PC-9 (cell line): ENCODE results near the gene SPINK4. TPM values are rescaled to one million over a fixed set of nuclear protein-coding genes. Genes with fewer than 3 reads are reported as not detected.

Experiments used
- BruUV-seq: library from RNA; stranded (reverse); fragments of 400-500 nt; replicated peaks from 2 replicates; lab custom pipeline; 2021; lab: Mats Ljungman, UMichigan
- CTCF ChIA-PET: fragments of 300-600 bp; sonication (Branson Sonifier 250); formaldehyde crosslinking; loops from one replicate; lab custom pipeline; 2022; ENCODE audit warnings: antibody characterized with exemption; lab: Charles Lee
- POLR2A ChIA-PET: fragments of 300-600 bp; sonication (Branson Sonifier 250); formaldehyde crosslinking; loops from one replicate; lab custom pipeline; 2022; ENCODE audit warnings: antibody characterized with exemption; ENCODE audit not compliant: unreplicated experiment; lab: Charles Lee
- DNase-seq, 2 experiments: peaks; one replicate each; pipeline versions ENCODE4 v3.0.0 to v3.0.0-alpha.2; 2015 to 2022; ENCODE audit warnings: mixed read lengths in 1 of 2
- H2AFZ ChIP-seq: fragments of 200-600 bp; sonication (generic); 2 replicates; pipeline ENCODE4 v1.8.1; 2017; ENCODE audit warnings: antibody characterized with exemption
- H3F3A ChIP-seq: fragments of 200-600 bp; sonication (generic); 2 replicates; pipeline ENCODE4 v1.8.1; 2017; ENCODE audit warnings: antibody characterized with exemption, mild to moderate bottlenecking, low read depth; ENCODE audit not compliant: insufficient read depth
- H3K27ac ChIP-seq: fragments of 200-600 bp; sonication (generic); 2 replicates; pipeline ENCODE4 v1.6.1; 2016; ENCODE audit warnings: mixed run types
- H3K27me3 ChIP-seq: fragments of 200-600 bp; sonication (generic); 2 replicates; pipeline ENCODE4 v1.6.1; 2016; ENCODE audit warnings: low read depth, mixed run types; ENCODE audit not compliant: insufficient read depth
- H3K36me3 ChIP-seq: fragments of 200-600 bp; sonication (generic); 2 replicates; pipeline ENCODE4 v1.6.1; 2016; ENCODE audit warnings: low read depth, mixed run types
- H3K4me1 ChIP-seq: fragments of 200-600 bp; sonication (generic); replicated peaks from 2 replicates; pipeline ENCODE4 v1.6.1; 2016; ENCODE audit warnings: mixed run types; ENCODE audit not compliant: insufficient read depth
- H3K4me2 ChIP-seq: fragments of 200-600 bp; sonication (generic); 2 replicates; pipeline ENCODE4 v1.6.1; 2017; ENCODE audit warnings: mixed run types
- H3K4me3 ChIP-seq: fragments of 200-600 bp; sonication (generic); 2 replicates; pipeline ENCODE4 v1.6.1; 2016; ENCODE audit warnings: mixed run types
- H3K79me2 ChIP-seq: fragments of 200-600 bp; sonication (generic); 2 replicates; pipeline ENCODE4 v1.6.1; 2017; ENCODE audit warnings: low read depth, mixed run types
- H3K9me2 ChIP-seq: fragments of 200-600 bp; sonication (generic); 2 replicates; pipeline ENCODE4 v1.8.1; 2017; ENCODE audit warnings: mild to moderate bottlenecking; ENCODE audit not compliant: insufficient read depth
- H3K9me3 ChIP-seq: fragments of 200-600 bp; sonication (generic); 2 replicates; pipeline ENCODE4 v1.8.1; 2016; ENCODE audit warnings: low read depth; ENCODE audit not compliant: insufficient read depth
- H4K20me1 ChIP-seq: fragments of 200-600 bp; sonication (generic); 2 replicates; pipeline ENCODE4 v1.8.1; 2017; ENCODE audit not compliant: insufficient read depth
- CTCF ChIP-seq: fragments of 200-600 bp; sonication (generic); conservative IDR thresholded peaks from 2 replicates; pipeline ENCODE4 v1.6.1; 2017; ENCODE audit warnings: mixed run types, antibody characterized with exemption, mild to moderate bottlenecking, moderate library complexity
- EZH2 ChIP-seq: fragments of 200-600 bp; sonication (generic); IDR thresholded peaks from 2 replicates; pipeline ENCODE4 v1.8.0; 2017; ENCODE audit warnings: antibody characterized with exemption, low read depth
- intact Hi-C: fragments of 100-400 bp; cut with micrococcal nuclease; formaldehyde crosslinking; loops from one replicate; pipeline ENCODE4 v1.10.0; 2022; ENCODE audit not compliant: unreplicated experiment
- total RNA-seq: library from RNA; stranded (reverse); gene quantifications from 2 replicates; pipeline ENCODE4 v1.2.3, GENCODE V29; 2021

SPINK4 gene
- total RNA-seq, 1 experiment from 2014 or later: not detected

DNA sequence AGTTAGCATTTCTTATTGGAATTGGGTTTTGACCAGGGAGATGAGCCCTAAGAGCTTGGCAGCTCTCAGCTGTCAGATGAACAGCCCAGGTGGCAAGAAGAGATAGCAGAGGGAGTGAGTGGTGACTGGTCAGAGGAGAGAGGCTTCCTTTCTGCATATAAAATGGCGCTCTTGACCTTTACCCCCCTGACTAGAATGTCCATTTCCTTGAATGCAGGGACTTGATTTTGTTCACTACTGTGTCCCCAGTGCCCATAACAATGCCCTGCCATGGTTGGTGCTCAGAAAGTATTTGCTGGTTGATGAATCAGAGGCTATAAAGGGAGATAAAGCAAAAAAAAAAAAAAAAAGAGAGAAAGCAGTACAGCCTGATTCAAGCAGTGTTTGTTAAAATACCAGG lies 32.1 kb downstream of the SPINK4 start:
- Histone ChIP-seq H3K27ac (no peak overlapping the region), H3K4me1 (no peaks in the 10 kb centered on the region), H3K9me3 (no peaks in the 10 kb centered on the region), H3K27me3 (no peaks in the 10 kb centered on the region), H3K4me3 (no peak overlapping the region), H3K4me2 (no peak overlapping the region), H4K20me1 (no peaks in the 10 kb centered on the region), H2AFZ (no peak overlapping the region), H3F3A (no peaks in the 10 kb centered on the region), H3K79me2 (no peaks in the 10 kb centered on the region), H3K9me2 (no peaks in the 10 kb centered on the region), H3K36me3 (peaks cover 5% of the 10 kb centered on the region; the same call in 1 of the 2 replicates)
- ChIA-PET CTCF (no interaction called here), POLR2A (no interaction called here)
- no TSS peak for BruUV-seq
- no peak for DNase-seq
- TF ChIP-seq CTCF (no peak), EZH2 (no peak)
- intact Hi-C loops: no loop called here

DNA sequence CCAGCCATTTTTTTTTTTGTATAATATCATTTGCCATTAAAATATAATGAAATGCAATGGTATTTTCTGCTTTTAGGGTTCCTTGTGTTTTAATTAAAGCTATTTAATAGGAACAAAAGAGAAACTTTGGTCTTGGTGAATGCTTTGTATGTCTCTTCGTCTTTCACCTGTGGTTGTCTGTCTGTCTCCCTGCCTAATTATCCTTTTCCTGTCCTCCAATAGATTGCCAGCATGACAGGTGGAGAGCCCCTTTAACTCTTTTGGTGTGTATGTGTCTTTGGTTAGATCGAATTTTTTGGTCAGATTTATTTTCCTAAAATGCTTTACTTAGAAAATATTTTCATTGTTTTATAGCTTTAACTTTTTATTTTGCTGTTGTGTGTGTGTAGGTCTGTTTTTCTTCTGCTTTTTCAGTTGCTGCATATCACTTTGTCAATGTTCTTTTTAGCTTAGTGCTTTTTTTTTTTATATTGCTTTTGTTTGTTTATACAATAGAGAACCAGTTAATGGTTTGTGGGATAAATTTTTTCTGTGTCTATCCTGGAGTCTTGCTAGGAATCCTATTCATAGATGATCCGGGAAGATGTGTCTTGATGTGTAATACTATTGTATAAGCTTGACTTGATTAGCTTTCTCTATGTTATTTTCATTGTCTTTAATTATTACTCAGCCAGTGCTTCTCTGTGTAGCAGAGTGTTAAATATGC lies 33.5 kb downstream of the SPINK4 start:
- no peaks in the 10 kb centered on the region for H3K27me3 ChIP-seq
- no TSS peak for BruUV-seq
- no peaks in the 10 kb centered on the region for H4K20me1 ChIP-seq
- ChIA-PET CTCF (no interaction called here), POLR2A (interaction anchor here (0.5 kb wide), 1 partner anchor 47 kb away, joined by 3 read pairs; no protein-coding TSS in a partner anchor)
- H3K4me2 ChIP-seq: no peak overlapping the region
- H3K4me1 ChIP-seq: no peaks in the 10 kb centered on the region
- no peaks in the 10 kb centered on the region for H3K9me2 ChIP-seq
- H3F3A ChIP-seq: no peaks in the 10 kb centered on the region
- H3K36me3 ChIP-seq: peaks cover 5% of the 10 kb centered on the region; the same call in 1 of the 2 replicates
- no peak for TF ChIP-seq CTCF
- TF ChIP-seq EZH2: no peak
- no peak for DNase-seq
- H3K79me2 ChIP-seq: no peaks in the 10 kb centered on the region
- intact Hi-C loops: no loop called here
- no peak overlapping the region for H3K4me3 ChIP-seq
- no peaks in the 10 kb centered on the region for H3K9me3 ChIP-seq
- H3K27ac ChIP-seq: no peak overlapping the region
- H2AFZ ChIP-seq: no peak overlapping the region

DNA sequence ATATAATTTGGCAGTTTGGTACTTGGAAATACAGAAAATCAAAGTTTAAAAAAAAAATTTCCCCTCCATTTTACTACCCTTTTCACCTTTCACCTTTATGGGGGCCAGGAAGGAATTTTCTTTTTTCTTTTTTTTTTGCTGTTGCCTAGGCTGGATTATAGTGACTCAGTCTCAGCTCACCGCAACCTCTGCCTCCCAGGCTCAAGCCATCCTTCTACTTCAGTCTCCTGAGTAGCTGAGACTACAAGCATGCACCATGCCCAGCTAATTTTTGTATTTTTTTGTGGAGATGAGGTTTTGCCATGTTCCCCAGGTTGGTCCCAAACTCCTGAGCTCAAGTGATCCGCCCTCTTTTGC lies 34.0 kb downstream of the SPINK4 start:
- no peaks in the 10 kb centered on the region for H3K9me2 ChIP-seq
- POLR2A ChIA-PET: interaction anchor here (0.5 kb wide), 1 partner anchor 47 kb away, joined by 3 read pairs; no protein-coding TSS in a partner anchor
- no TSS peak for BruUV-seq
- H3K27me3 ChIP-seq: no peaks in the 10 kb centered on the region
- H3K79me2 ChIP-seq: no peaks in the 10 kb centered on the region
- no peaks in the 10 kb centered on the region for H3K4me1 ChIP-seq
- no peak overlapping the region for H3K4me2 ChIP-seq
- no peak overlapping the region for H3K27ac ChIP-seq
- H3K9me3 ChIP-seq: no peaks in the 10 kb centered on the region
- H3K4me3 ChIP-seq: no peak overlapping the region
- H3F3A ChIP-seq: no peaks in the 10 kb centered on the region
- DNase-seq: no peak
- TF ChIP-seq EZH2 (no peak), CTCF (no peak)
- CTCF ChIA-PET: no interaction called here
- intact Hi-C loops: no loop called here
- no peaks in the 10 kb centered on the region for H4K20me1 ChIP-seq
- H3K36me3 ChIP-seq: peaks cover 5% of the 10 kb centered on the region; the same call in 1 of the 2 replicates
- H2AFZ ChIP-seq: no peak overlapping the region
